HG03432 (cell line): Measurements from ENCODE around the gene AGPAT4.

Source experiments
- ATAC-seq: cut with Tn5 transposase; IDR thresholded peaks from one replicate; pipeline ENCODE4 v1.9.1; 2021; ENCODE audit warnings: mild to moderate bottlenecking, moderate library complexity; ENCODE audit not compliant: unreplicated experiment

The AGPAT4 gene

GRCh38 chr6:161142957-161143296 lies 130.9 kb downstream of the AGPAT4 start:
- no peak for ATAC-seq

GRCh38 chr6:161141173-161141572 lies 132.7 kb downstream of the AGPAT4 start:
- no peak for ATAC-seq

GRCh38 chr6:161140554-161140875 lies 133.3 kb downstream of the AGPAT4 start:
- ATAC-seq: no peak

GRCh38 chr6:161139766-161140553 lies 133.9 kb downstream of the AGPAT4 start:
- ATAC-seq: no peak

DNA sequence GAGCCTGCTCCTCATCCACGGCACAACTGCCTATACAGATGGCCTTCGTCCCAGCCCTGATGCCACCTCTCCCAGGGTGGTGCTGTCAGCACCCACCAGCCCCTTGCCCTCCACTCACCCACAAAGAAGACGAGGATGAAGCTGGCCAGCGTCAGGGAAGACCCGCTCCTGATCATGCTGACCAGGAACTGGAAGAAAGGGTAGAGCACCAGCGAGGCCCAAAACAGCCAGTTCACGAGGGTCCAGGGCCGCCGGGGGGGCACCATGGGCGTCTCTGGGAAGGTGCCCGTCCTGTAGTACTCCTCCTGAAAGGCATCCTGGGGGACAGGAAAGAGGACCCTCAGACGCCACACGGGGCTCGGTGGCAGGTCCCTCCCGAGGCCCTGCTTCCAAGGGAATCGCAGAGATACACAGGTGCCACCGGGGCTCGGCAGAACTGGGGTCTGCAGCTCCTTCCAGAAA lies 134.5 kb downstream of the AGPAT4 start:
- ATAC-seq: no peak

- no peak for ATAC-seq
Measured at GRCh38 chr6:161138543-161139303, 135.1 kb downstream of the AGPAT4 start.

- ATAC-seq: no peak
Measured at GRCh38 chr6:161137839-161138542, 135.9 kb downstream of the AGPAT4 start.

DNA sequence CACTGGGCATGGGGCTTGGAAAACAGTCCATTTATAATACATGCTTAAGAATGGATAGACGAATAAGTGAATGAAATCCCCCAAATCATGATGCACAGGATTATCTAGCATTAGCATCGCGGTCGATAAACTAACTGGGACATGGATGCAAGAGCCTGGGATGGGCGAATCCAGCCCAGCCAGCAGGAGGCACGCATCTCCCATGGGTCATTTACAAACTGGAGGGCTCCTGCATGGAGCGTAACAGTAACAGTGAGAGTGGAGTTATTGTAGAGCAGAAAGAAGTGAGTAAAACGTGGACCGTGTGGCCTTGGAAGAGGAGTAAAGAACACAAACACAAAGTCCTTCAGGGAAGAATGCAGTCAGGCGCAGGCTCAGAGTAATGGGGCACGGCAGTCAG lies 136.5 kb downstream of the AGPAT4 start:
- no peak for ATAC-seq

- ATAC-seq: no peak
Measured at GRCh38 chr6:161136655-161137054, 137.2 kb downstream of the AGPAT4 start.

DNA sequence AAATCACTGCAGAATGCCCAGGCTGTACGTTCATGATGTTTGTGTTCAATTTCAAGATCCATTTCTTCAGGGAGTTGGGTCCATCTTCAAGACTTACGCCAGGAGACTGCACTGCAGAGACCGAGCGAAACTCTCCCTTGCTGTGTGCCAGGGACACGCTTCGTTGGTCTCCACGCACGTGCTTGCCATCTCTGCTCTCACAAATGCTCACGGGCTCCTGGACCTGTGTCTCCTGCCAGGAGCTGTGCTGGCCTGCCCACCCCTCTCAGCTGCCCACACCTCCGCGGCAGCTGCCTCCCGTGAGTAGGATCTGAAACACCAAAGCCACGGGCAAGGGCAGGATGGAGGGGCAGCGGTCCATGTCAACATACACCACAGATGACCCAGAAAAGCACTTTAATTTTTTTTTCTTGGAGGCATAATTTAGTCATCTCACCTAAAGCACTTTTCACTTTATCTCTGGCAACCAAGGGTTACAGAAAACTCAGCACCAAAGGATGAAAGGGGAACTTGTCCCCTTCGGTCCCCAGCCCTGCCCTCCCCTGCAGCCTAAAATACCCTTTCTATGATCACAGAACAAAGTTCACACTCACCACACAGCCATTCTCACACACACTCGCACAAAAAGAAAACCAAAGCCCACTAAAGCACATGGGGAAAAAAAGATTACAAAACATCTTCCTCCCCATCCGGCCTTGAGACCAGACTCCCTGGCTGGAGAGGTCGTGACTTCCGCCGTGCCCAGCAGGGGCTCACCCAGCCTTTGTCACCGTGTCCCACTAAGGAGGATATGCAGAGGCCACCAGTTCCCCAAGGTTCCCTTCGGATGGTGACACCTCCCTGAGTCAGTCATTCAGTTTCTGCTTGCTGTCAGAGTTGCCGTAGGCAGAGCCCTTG lies 137.9 kb downstream of the AGPAT4 start:
- ATAC-seq: peak; percentile 44

DNA sequence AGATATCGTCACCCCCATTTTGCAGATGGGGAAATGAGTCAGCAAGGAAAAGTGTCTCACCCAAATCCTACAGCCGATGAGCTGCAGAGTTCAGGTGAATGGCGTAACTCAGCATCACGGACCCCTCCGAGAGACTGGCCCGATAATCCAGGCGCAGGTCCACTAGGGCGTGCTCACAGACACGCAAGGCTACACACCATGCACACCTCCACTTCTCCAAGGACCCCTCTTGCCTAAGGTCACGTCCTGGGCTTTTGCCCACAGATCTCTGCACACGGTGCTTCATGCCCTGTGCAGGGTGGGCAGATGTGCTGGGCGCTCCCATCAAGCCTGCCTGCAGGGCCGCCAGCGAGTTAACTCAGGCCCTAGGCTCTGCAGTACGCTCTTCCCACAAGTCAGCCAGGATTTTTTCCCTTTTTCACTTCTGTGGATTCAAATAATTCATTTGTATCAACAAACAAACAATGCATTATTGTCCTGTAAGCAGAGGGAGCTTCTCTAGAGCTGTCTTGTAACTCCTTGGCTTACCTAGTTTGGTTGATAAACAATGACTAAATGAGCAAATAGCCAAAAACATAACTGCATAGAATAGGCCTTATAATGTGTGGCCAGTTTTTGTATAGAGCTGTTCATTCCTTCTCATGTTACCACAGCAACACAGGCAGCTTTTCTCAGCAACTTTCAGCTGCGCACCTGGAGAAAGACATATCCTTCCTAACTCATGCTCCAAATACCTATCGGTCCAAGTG lies 139.1 kb downstream of the AGPAT4 start:
- ATAC-seq: no peak

GRCh38 chr6:161133963-161134362 lies 139.9 kb downstream of the AGPAT4 start:
- no peak for ATAC-seq

DNA sequence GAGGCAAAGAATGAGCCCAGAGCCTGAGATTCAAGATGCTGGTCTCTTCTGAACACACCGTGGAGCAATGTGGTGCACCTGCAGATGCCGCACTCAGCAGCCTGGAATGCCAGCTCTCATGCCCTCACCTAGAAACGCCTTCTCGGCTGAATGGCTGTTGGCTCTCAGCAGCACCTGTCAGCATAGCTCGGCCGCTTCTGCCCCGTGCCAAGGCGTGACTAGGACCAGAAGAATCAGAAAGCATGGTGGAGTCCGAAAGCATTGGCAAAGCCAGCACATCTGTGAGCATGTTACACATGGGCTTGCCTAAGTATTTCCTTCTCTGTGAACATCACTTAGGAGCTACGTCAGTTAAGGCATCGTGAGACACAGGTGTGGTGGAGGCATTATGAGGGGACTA lies 141.5 kb downstream of the AGPAT4 start:
- ATAC-seq: no peak

GRCh38 chr6:161130967-161131766 lies 142.7 kb downstream of the AGPAT4 start:
- no peak for ATAC-seq

DNA sequence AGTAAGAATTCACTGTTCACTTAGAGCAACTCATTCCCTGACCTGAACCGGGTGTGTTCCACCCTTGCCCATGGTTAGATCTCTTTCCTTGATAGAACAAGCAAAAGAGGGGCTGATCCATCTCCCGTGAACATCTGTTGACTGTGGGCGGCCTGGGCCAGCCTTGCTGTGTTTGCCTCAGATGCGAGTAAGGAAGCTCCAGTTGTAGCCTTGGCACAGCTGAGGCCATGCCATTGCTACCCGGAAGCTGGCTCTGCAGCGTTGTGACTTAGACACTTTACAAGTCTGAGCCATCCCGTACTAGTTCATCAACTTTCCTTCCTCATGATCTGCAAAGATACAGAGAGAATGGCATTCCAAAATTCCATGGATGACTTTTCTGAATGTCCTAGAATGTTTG lies 143.3 kb downstream of the AGPAT4 start:
- ATAC-seq: no peak

- no peak for ATAC-seq
Measured at GRCh38 chr6:161128680-161129196, 145.1 kb downstream of the AGPAT4 start.

DNA sequence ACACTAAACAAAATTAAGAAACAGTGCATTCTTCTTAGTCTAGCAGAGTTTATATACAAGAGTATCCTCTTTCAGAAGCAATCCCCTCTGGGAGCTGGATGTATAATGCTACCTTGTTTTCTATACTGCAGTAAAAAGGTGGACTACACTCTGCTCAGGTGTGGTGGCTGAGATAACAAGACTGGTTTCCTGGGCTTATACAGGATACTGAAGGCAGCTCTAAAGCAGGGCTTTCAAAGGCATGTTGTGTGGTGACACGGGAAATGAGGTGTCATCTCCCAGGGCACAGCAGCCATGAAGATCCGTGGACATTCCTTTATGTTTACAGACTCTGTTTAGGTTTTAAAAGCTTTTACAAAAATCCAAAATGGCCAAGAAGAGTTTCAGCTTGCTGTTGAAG lies 145.6 kb downstream of the AGPAT4 start:
- no peak for ATAC-seq

- ATAC-seq: no peak
Measured at GRCh38 chr6:161127071-161127740, 146.7 kb downstream of the AGPAT4 start.

GRCh38 chr6:161125591-161125990 lies 148.3 kb downstream of the AGPAT4 start:
- ATAC-seq: no peak
